Activated naive CD4-positive, alpha-beta T cell treated with Interleukin-2 at 50 U/mL for 16 hours (primary cell): ENCODE measurements around the gene DENND1B.
"Not testable (repeated sequence)": the region's sequence is repeated elsewhere in the genome, so short reads cannot be mapped to it uniquely, and the experiment has no call there.

Source experiments
- DNase-seq: peaks from one replicate; pipeline ENCODE4 v3.0.0-alpha.2; 2020

The DENND1B gene

DNA sequence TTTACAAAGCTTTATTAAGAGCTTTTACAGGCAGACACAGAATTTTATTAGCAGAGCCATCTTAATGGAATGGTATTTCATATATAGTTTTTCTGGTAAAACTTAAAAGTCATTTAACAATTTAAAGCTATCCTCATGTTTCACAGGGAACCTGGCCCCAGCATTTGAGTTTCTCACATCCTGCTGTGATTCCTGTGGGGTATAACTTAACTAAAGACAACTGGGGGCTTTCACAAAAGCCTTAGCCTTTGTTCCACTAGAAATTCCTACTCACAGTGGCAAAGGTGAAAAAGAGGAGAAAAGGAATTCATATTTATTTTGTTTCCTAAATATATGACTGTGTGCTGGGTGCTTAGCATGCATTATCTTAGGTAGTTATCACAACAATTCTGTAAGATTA lies 233.9 kb downstream of the DENND1B start:
- no peak for DNase-seq

DNA sequence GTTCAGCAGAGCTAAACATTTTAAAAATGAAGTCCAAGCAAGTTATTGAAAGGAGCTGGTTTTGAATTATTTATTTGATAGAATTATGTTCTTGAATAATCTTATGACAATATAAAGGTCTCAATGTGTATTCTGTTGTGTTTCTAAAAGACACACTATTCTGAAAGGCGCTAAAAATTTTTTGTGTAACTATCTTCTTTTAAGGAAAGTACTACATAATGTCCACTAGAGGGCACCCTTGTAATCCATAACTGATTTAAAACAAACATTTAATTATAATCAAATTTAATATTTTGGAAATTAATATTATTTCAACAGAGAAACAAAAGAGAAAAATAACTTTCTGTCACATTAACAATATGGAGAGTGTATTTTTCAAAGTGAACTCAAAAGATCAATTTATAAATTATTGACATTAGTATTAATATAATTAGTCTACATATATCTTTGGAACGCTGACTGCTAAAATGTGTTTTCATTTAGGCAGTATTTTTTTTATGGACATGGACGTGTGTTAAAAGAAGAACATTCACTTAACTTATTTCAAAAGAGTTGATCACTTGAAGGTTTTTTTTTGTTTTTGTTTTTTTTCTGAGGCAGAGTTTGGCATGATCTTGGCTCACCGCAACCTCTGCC lies 248.4 kb downstream of the DENND1B start:
- no peak for DNase-seq

DNA sequence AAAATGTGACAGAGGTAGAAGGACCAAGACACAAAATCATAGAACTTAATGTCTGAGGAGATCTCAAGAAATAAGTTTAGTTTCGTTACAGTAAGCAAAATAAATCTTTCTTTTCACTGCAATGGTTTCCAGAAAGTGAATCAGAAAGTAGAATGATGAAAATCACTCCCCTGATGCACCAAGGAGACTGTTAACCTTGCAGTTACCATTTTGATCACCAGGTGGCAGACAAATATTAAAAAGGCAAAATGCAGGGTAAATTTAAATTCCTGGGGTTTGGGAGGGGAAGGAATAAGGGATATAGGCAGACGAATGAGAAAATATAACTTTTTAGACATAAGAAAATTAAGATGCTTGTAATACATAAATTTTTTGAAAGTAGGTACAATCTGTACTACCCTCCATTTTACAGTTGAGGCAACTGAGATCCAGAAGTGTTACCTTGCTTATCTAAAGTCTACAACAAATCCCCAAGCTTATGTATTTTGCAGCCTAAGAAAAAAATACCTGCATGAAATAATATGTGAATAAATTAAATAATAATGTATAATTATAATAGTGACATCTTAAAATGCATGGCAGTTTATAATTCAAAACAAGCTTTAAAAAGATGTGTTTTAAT lies 254.1 kb downstream of the DENND1B start:
- DNase-seq = no peak

DNA sequence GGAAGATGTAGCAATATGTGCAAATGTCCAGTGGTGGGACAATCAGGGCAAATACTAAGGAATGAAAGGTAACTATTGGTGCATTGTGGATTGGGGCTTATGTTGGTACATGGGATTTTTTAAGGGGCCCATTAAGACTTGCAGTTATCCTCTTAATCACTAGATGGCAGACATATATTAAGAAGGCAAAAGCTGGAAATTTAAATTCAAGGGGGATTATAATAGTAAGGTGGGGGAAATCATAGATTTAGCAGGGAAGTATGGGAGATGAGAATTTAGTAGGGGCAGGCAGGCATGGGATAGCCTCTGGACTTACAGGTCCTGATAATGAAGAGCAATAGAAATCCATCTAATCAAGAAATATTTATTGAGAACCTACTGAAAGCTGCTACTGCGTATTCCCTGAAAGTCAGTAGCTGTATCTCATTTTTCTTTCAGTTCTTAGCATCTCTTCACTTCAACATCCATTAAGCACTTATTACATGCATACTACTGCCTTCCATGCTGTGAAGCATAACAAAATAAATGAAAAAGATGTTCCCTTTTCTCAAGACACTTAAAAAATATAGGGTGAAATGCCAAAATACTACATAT lies 255.4 kb downstream of the DENND1B start:
- DNase-seq = no peak

DNA sequence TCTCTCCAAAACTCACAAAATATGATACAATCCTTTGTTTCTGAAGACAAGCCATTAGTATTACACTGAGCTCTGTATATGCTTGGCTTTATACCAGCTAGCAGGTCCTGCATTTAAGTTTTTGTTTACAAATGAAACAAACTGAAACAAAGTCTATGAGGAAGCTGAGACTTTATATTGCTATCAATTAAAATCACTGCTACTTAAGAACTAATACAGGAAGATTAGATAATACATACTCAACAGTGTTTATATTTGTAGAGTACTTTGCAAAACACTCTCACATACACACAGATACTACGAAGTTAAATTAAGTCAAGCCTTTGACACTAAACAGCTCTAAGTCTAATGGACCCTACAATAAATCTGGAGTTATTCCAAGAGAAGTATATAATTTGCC lies 259.9 kb downstream of the DENND1B start:
- DNase-seq = no peak

DNA sequence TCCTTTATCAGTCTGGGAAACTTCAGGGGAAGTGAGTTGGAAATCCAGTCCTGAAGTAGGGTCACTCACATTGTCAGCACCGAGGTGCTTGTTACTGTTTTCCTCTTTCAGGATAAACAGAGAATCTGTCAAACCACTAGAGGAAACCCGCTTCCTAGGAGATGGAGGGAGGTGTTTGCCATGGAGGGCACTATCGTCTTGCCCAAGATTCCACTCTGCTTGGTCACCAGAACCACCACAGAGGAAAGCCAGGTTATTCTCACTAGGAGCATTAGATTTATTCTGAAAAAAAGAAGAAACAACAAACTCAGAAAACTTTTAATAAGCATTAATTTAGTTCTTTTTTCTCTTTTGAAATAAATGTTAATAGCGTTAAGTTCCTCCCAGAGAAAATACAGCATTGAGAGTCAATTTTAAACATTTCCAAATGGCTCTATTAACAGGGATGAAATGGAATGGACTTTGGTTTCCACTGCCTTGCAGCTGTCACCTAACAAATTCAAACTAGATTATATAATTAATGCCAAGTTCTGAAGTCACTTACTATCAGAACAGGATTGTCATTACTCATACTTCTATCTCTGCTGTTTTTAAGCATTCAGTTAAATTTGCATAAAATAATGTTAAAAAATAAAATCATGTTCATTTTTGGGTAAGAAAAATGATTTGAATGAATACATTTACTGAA lies 264.4 kb downstream of the DENND1B start:
- no peak for DNase-seq

DNA sequence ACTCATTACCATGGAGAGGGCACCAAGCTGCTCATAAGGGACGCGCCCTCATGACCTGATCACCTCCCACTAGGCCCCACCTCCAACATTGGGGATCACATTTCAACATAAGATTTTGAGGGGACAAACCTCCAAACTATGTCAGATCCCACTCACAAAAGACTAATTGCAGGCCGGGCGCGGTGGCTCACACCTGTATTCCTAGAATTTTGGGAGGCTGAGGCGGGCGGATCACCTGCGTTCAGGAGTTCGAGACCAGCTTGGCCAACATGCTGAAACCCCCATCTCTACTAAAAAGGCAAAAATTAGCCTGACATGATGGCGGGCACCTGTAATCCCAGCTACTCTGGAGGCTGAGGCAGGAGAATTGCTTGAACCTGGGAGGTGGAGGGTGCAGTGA lies 278.6 kb downstream of the DENND1B start:
- no peak for DNase-seq

DNA sequence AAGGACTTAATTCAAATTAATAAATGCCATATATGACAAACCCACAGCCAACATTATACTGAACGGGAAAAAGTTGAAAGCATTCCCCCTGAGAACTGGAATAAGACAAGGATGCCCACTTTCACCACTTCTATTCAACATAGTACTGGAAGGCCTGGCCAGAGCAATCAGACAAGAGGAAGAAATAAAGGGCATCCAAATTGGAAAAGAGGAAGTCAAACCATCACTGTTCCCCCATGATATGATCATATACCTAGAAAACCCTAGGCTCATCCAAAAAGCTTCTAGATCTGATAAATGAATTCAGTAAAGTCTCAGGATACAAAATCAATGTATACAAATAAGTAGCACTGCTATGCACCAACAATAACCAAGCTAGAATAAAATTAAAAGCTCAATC lies 283.8 kb downstream of the DENND1B start:
- DNase-seq = not testable (repeated sequence)

DNA sequence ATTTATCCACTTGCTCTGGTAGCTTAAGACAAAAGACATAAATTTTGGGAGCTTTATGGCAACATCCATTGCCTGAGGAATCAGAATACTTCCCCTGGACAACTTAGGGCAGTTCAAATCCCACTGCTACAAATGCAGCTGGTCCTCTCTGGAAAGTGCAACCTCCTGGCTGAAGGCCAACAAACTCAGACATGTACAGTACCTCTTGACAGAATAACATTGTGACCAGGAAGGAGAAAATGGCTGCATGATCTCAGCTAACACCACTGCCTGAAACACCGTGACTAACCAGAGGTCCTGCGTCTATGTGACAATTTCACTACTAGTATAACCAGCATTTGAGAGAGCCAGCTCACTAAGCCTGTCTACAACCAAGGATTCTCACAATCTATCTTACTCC lies 288.3 kb downstream of the DENND1B start:
- no peak for DNase-seq

DNA sequence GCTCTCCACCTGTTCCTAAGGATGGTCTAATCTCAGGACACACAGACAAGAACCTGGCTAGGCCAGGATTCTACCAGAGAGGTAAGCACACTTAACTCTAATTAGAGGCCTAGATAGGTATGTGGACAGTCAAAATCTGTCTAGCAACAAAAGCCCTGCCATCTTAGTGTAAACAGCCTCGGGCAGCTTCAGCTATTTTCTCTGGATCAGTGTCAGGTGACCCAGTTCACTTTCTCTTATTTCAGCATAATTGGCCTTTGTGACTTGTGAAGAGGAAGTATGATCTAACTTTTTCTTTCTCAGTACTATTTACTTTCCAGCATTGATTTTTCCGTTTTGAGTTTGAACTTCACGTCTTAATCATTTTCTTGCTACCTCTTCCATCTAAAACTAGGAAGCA lies 289.5 kb downstream of the DENND1B start:
- DNase-seq = no peak

DNA sequence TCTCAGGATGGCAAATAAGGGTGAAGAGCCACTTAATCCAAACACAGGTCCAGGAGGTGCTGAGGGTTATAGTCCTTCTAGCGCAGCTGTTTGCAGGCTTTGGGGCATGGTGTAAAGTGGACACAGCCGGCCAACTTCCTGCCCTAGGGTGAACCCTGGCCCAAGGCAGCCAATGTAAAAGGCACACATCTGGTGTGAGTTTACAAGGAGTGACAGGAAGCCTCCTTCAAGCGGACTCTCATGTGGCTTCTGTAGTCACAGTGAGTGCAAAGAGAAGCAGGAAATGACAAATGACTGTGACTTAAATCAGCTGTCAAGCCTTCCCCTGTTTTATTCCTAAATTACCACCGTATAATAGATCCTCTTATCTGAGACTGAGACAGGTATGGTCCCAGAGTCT lies 294.2 kb downstream of the DENND1B start:
- DNase-seq = no peak

DNA sequence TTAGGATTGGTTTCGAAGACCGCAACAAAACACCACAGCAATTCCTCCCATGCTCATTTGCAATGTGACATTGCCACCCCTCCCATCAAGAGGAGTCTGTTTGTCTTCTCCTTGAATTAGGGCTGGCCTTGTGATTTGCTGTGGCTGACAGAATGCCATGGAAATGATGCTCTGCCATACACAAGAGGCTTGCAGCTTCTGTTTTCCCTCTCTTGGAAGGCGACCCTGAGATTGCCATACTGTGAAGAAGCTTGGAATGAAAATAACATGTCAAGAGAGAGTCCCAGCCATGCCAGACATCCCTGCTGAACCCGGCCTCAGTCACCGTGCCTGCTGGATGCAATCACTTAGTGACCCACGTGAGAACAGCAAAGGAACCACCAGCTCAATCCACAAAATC lies 294.8 kb downstream of the DENND1B start:
- DNase-seq = no peak

DNA sequence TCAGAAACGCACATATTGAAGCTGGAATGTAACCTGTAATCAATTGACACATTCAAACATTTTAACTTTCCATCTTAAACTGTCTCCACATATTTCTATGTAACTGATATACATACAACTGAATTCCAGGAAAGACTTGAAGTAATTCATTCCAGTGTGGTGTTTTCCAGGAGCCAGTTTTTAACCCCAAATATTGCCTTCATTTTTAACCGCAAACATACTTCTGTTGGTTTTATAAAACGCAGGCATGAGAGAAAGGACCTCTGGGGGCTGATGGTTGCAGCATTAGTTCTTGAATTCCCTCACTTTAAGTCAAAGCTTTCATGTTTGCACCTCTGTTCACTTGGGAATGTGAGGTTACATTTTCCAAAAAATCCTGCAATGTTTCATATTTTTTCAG lies 303.1 kb downstream of the DENND1B start:
- no peak for DNase-seq

DNA sequence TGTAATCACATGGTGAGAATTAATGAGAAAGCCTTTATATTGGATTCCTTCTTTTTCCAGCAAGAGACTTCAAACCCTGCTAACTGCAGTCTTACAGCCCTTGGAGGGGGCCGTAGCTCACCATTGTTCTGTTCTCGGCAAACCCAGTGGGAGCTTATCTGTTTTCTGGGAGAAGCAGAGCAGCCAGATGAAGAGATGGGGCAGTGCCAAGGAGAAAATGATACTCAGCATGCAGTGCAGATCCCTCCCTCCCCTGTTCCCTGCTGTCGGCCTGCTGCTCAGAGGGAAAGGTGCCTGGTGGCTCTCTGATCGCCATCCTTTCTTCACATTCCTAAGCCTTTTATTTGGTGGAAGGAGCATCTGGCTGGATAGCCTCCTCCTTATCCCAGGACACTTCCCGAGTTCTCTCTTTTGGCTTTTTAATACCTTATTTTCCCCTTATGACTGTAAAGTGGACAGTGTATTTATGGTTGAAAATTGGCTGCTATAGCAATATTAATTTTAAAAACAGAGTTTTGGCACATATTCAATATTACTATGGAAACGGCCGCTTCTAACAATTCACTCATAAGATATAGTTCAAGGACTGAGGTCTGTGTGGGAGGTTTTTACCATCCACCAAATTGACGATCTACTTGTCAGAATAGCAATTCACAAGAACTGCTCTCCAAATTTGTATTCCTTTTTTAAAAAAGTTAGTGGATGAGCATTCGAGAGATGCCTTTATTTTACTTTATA lies 303.9 kb downstream of the DENND1B start:
- no peak for DNase-seq

DNA sequence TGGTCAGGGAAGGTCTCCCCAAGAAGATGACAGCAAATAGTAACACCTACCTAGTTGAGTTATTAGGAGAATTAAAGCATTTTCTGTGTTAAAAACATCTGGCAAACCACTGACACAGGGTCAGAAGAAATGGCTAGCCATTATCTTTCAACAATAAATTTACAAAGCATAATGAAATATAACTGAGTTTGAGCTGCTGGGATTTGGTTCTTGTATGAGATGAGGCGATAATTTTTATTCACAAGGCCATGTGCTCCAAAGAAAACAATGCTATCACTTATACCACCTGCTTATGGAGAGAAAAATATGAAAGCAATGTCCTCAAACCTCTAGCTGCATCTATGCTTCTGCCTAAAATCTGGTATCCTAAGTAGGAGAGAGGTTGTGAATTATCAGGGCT lies 304.9 kb downstream of the DENND1B start:
- no peak for DNase-seq

DNA sequence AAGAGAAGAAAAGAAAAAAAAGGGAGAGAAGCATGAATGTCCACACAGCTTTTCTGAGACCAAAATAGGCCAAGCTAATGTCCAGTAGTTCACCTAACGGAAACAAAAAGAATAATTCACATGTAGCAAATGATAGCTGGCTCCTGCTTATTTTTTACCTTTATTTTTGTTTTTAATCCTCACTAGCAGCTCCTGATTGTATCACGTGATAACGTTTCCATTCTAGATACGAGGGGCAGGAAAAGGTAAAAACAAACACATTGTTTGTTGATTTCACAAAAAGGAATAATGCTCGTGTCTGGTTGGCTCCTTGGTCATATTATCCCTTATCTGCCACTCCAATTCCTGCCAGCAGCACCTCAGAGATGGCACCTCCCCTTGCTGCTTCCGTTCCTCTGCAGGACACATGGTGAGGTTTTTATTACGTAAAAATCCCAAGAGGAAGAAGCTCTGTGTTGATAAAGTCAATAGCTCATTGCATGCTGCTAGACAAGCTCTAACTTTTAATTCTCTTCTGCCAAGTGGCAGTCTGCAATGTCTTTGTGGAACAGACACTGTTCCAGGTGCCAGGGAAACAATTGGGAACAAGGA lies 305.6 kb downstream of the DENND1B start:
- DNase-seq = no peak

DNA sequence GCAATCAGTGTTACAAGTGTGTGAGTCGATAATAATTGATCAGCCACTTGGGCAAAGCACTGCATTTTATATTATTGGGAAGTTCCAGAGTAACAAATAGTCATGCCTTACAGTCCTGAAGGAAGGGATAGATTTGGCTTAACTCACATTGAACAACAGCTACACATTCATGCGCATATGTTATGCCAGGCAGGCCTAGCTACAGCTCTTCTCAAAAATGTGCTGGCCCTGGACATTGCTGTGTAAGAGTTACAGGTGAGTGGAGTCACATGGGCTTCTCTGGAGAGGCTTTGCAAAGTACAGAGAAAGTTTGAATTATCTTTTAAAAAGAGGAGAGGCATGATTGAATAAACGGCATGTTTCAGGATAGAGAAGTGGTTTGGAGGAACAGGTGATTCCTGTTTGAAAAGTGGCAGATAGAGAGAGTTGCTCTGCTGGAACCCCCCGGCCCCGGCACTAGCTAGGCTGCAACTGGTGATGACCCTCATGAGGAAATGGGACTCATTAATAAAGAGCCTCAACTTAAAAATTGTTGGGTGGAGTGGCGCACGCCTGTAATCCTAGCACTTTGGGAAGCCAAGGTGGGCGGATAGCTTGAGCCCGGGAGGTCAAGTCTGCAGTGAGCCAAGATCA lies 306.6 kb downstream of the DENND1B start:
- no peak for DNase-seq

DNA sequence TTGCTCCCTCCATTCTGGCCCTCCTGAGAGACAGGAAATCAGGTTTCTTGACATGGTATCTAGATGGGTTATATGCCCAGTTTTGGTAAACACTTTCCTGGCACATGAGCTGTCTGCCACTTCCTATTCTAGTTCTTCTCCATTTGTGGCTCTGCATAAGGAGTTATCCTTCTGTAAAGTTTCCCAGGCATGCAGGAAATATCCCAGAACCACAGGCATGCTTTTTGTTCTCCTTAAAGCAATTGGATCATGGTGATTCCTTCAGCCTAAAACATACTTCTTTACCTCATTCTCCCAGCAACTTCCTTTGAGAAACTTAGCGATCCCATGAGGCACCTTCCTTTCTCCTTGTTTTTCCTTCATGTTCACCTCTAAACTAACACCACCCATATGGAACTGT lies 307.4 kb downstream of the DENND1B start:
- no peak for DNase-seq

DNA sequence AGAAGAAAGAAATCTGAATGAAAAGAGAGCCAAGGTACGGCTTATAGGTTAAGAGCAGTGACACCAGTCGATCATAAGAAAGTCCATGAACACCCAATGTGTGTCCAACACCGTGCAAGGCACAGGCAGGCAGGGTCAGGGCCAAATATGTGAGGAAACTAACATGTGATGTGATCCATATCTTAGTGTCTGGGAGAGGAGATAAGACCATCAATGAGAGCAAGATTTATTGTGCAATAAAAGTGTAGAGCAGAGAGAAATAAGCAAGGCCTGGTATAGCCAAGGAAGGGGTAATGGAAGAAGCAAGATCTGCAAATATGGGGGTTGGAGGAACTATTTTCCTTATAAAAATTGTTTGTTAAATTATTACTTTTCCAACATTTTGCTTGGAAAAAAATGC lies 308.5 kb downstream of the DENND1B start:
- no peak for DNase-seq

DNA sequence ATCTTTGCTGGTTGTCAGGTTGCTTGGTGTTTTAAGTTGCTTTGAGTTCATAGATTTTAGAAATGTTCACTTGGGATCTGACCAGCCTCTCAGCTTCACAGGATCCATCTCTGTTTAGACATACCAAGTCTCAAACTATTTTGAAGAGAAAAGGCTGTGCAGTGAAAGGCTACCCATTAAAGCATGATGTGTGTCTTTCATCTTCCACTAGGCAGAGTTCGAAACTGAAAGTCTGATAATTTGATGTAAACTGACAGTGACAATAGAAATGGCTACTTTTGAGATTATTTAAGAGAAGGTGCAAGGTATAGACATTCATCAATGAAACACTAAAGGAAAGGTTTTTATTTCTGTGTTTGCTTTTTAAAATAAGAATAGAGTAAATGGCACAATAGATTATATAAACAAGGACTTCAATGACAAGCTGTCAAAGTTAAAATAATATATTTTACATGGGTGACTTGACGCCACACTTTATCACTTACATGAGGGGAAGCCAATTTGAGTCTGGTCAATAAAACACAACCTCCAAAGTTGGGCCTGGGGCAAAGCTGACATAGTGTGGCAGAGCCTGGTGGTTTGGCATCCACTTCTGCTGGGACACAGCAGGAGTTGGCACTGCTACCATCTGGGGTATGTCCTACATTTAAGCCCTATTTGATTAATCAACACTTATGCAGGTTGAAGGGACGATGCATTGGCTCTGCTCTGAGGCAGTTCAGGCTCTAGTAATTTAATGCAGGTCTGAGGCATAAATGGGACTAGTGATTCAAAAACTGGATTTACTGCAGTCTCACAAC lies 309.6 kb downstream of the DENND1B start:
- no peak for DNase-seq

DNA sequence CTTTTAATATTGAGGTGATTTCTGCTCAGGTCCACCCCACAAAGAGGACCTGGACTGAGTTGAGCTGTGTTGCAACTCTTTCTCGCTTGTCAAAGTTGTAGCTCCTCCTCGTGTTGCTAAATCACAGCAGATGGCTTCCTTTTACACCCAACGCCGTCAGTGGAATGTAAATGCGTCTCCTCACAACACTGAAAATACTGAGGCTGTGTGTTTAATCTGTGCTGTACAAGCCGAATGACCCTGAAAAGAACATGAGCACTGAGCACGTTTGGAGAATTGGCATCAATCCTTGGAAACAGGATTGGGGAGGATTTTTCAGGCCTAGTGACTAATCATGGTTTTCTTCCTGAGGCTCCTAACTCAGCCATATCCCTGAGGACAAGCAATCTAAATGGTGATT lies 311.2 kb downstream of the DENND1B start:
- DNase-seq = no peak

DNA sequence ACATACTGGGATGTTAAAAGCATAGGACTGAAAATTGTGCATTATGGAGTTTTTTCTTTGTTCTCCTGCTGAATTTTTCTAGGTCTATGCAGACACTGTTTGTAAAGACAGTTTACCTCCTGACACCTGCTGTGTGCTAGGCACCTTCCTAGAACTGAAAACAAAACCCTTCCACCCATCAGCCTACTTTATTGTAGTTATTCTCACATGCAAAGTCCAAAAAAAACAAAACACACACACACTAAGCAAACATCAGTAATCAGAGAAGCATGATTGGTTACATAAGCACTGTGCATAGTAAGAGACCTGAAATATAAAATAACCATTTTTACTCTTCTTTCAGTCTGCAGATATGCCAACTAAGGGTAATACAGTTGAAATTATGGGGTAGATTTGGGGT lies 312.1 kb downstream of the DENND1B start:
- no peak for DNase-seq
